ENCODE measurements around the gene KMT2A.

DNA sequence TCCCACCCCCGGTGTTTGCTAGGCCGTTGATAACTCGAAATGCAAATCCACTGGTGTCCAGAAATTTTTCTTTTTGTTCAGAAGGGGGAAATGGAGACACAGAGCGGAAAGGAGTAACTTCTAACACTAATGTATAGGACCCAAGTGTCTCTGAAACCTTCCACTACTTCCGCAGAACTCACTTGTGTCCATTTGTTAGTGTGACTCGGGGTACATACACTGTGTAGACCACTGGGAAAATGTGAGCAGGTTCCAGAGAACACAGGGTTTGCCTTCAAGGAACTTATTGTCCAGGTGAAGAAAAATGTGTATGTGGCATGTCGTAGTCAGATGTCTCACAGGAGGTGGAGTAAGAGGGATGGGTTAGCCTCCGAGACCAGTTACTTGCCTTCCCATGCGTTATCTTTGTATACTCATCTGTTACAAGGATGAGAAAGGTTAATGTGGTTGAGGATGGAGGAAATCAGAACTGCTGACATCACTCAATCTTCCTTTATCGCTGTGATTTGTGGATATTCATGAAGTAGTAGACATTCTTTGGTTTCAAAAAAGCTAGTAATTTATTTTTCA is 136.8 kb downstream of the KMT2A start:
- TF ChIP-seq, protein P1, sequence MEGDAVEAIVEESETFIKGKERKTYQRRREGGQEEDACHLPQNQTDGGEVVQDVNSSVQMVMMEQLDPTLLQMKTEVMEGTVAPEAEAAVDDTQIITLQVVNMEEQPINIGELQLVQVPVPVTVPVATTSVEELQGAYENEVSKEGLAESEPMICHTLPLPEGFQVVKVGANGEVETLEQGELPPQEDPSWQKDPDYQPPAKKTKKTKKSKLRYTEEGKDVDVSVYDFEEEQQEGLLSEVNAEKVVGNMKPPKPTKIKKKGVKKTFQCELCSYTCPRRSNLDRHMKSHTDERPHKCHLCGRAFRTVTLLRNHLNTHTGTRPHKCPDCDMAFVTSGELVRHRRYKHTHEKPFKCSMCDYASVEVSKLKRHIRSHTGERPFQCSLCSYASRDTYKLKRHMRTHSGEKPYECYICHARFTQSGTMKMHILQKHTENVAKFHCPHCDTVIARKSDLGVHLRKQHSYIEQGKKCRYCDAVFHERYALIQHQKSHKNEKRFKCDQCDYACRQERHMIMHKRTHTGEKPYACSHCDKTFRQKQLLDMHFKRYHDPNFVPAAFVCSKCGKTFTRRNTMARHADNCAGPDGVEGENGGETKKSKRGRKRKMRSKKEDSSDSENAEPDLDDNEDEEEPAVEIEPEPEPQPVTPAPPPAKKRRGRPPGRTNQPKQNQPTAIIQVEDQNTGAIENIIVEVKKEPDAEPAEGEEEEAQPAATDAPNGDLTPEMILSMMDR (IDR thresholded peaks at IDR 0.05; ENCODE audit: low read depth, low read length) = no peak
- TF ChIP-seq EZH2phosphoT487 (IDR thresholded peaks at IDR 0.05; ENCODE audit: low read depth) = no peak
